HG02678 (cell line): ENCODE measurements around the gene MXD4.
"Not testable (repeated sequence)": the region's sequence is repeated elsewhere in the genome, so short reads cannot be mapped to it uniquely, and the experiment has no call there.

Source experiments
- ATAC-seq: cut with Tn5 transposase; IDR thresholded peaks from one replicate; pipeline ENCODE4 v1.9.1; 2021; ENCODE audit warnings: mild to moderate bottlenecking, moderate library complexity; ENCODE audit not compliant: unreplicated experiment

MXD4 gene

DNA sequence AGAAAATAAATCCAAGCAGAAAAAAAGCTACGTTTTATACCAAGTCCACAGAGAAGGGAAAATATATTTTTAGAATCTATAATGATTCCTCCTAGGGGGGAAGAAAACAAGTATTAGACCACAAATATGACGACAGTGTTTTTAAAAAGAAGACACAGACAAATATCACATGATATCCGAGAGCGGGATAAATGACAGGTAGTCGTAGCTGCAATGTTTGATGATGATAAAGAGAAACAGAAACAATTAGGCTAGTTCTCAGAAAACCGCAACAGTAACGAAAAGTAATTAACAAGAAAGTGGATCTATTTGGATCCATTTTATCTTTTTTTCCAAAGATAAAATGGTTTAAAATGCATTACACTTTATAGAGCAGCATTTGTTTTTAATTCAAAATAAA lies 20.9 kb downstream of the MXD4 start:
- ATAC-seq: no peak

- no peak for ATAC-seq
These were observed 24.8 kb downstream of the MXD4 start for GRCh38 chr4:2236944-2237666.

DNA sequence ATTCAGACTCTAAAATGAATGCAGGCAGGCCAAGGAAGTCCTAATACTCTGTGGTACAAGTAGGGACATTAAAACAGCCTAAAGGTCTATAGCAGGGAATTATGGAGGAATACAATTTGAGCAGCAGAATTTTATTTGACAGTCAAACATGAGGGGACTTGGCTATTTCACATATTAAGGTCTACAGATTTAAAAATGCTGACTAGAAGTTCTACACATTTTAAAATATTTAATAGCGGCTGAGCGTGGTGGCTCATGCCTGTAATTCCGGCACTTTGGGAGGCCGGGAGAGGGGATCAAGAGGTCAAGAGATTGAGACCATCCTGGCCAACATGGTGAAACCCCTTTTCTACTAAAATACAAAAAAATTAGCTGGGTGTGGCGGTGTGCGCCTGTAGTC lies 30.8 kb downstream of the MXD4 start:
- ATAC-seq: no peak

GRCh38 chr4:2226261-2226660 lies 35.6 kb downstream of the MXD4 start:
- ATAC-seq: no peak

DNA sequence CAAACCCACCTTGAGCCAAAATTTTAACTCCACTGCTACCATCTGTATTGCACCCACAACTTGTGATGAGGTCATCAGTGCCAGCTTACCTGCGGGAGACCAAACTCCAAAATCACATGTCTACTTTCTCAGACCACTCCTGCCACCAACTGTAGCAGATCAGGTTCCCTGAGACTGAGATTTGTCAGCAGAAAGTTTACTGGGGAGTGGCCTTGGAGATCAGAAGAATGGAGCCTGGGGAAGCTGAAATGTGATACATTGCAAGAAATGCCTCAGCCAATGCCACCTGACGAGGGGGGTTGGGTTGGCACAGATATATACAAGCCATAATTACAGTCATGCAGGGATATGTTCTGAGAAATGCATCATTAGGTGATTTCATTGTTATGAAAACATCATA lies 39.1 kb downstream of the MXD4 start:
- ATAC-seq: no peak

DNA sequence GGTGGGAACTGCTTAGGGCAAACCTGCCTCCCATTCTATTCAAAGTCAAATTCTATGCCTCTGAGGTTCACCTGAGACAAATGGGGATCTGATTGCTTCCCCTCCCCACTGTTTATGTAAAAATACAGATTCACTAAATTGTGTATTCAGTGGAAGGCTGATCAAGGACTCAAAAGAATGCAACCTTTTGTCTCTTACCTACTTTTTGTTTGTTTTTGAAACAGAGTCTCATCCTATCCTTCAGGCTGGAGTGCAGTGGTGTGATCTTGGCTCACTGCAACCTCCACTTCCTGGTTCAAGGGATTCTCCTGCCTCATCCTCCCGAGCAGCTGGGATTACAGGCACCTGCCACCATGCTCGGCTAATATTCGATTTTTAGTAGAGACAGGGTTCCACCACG lies 40.5 kb downstream of the MXD4 start:
- not testable (repeated sequence) for ATAC-seq

GRCh38 chr4:2220016-2220630 lies 41.8 kb downstream of the MXD4 start:
- ATAC-seq: no peak

GRCh38 chr4:2219233-2219760 lies 42.6 kb downstream of the MXD4 start:
- no peak for ATAC-seq

DNA sequence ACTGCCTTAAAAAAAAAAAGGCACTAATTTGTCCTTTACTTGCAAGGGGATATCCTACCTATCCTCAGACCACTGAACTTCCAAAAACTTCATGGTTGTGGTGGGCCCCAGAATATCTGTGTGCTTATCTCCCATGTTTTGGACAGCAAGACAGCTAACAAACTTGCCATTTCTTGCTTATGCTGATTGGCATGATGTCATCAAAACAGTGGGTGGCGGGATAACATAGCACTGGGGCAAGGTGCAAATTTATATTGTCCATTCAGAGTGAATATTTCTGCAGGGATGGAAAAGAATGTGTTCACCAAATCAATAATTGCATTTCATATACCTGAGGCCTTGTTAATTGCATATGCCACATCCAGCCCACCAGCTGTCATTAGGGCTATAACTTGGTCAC lies 43.5 kb downstream of the MXD4 start:
- ATAC-seq: no peak

- no peak for ATAC-seq
These were observed 44.2 kb downstream of the MXD4 start for GRCh38 chr4:2217726-2218125.

DNA sequence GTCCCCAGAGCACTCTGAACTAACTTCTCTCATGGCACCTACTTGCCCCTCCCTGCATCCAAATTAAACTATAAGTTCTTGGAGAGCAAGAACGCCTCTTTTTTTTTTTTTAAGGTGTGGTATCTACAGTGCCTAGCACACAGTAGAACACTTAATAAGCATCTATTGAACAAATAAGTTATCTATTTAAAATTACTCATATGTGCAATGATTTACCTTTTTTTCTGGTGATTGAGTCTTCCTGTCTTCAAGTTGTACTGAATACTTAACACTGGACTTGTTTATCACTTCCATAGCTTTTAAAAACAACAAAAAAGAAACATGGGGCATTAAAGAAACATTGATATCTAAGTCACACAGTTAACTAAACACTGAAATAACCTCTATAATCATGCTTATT lies 49.1 kb downstream of the MXD4 start:
- no peak for ATAC-seq

DNA sequence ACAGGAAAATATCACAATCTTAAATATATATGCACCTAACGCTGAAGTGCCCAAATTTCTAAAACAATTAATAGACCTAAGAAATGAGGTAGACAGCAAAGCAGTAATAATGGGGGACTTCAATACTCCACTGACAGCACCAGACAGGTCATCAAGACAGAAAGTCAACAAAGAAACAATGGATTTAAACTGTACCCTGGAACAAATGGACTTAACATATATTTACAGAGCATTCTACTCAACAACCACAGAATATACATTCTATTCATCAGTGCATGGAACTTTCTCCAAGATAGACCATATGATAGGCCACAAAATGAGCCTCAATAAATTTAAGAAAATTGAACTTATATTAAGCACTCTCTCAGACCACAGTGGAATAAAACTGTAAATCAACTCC lies 59.1 kb downstream of the MXD4 start:
- ATAC-seq: not testable (repeated sequence)
